IMR-90 (cell line): ENCODE measurements around the gene PRKAG2. TPM values are rescaled to one million over a fixed set of nuclear protein-coding genes. Genes with fewer than 3 reads are reported as not detected.

ENCODE experiments used
- ATAC-seq: fragments of 200-7000 bp; cut with Tn5 transposase; 2 replicates; pipeline ENCODE4 v1.9.1; 2020; ENCODE audit warnings: low read depth, mild to moderate bottlenecking, moderate library complexity
- BruUV-seq: library from RNA; stranded (reverse); fragments of 400-500 nt; replicated peaks from 2 replicates; lab custom pipeline; 2021; lab: Mats Ljungman, UMichigan
- CTCF ChIA-PET: fragments of 300-600 bp; formaldehyde crosslinking; extraction: SDS; loops from one replicate; lab custom pipeline; 2021; ENCODE audit warnings: antibody characterized with exemption; lab: Yijun Ruan, JAX
- POLR2A ChIA-PET: fragments of 300-600 bp; sonication (Branson Sonifier 250); formaldehyde crosslinking; loops from one replicate; lab custom pipeline; 2022; ENCODE audit warnings: antibody characterized with exemption; ENCODE audit not compliant: unreplicated experiment; lab: Charles Lee
- DNase-seq: peaks from one replicate; pipeline ENCODE4 v3.0.0; 2013
- H2AFZ ChIP-seq: replicated peaks from 2 replicates; pipeline ENCODE3; 2013; ENCODE audit warnings: low read length, mild to moderate bottlenecking; ENCODE audit not compliant: poor library complexity
- H2AK5ac ChIP-seq: 2 replicates; pipeline ENCODE4 v1.6.1; 2013; ENCODE audit warnings: low read depth, low read length, inconsistent platforms
- H2AK9ac ChIP-seq: replicated peaks from 2 replicates; pipeline ENCODE3; 2013; ENCODE audit warnings: mild to moderate bottlenecking, low read depth, low read length, moderate library complexity; ENCODE audit not compliant: poor library complexity
- H2BK120ac ChIP-seq: 2 replicates; pipeline ENCODE4 v1.6.1; 2013; ENCODE audit warnings: low read depth, low read length, inconsistent platforms
- H2BK15ac ChIP-seq: 3 replicates; pipeline ENCODE4 v1.6.1; 2013; ENCODE audit warnings: low read depth, low read length, inconsistent platforms
- H2BK20ac ChIP-seq: 2 replicates; pipeline ENCODE4 v1.6.1; 2013; ENCODE audit warnings: low read depth, mild to moderate bottlenecking, inconsistent platforms, low read length, moderate library complexity
- H2BK5ac ChIP-seq: 2 replicates; pipeline ENCODE4 v1.6.1; 2013; ENCODE audit warnings: mild to moderate bottlenecking, low read depth, low read length, inconsistent platforms; ENCODE audit not compliant: poor library complexity, severe bottlenecking
- H3K14ac ChIP-seq: replicated peaks from 2 replicates; pipeline ENCODE4 v1.6.1; 2013; ENCODE audit warnings: low read depth, low read length, inconsistent platforms
- H3K18ac ChIP-seq: 2 replicates; pipeline ENCODE4 v1.6.1; 2013; ENCODE audit warnings: low read depth, low read length, control low read depth
- H3K23ac ChIP-seq: 2 replicates; pipeline ENCODE4 v1.6.1; 2013; ENCODE audit warnings: low read depth, low read length, inconsistent platforms
- H3K27ac ChIP-seq: 2 replicates; pipeline ENCODE4 v1.5.1; 2013; ENCODE audit warnings: mild to moderate bottlenecking, control low read depth, low read length; ENCODE audit not compliant: insufficient read depth
- H3K27me3 ChIP-seq: 2 replicates; pipeline ENCODE4 v1.6.1; 2013; ENCODE audit warnings: low read length; ENCODE audit not compliant: control insufficient read depth, insufficient read depth
- H3K36me3 ChIP-seq: 2 replicates; pipeline ENCODE4 v1.6.1; 2013; ENCODE audit warnings: low read length, mixed read lengths; ENCODE audit not compliant: control insufficient read depth, insufficient read depth
- H3K4ac ChIP-seq: 2 replicates; pipeline ENCODE4 v1.6.1; 2013; ENCODE audit warnings: low read depth, low read length, inconsistent platforms
- H3K4me1 ChIP-seq: 2 replicates; pipeline ENCODE4 v1.6.1; 2013; ENCODE audit warnings: low read length, mixed read lengths; ENCODE audit not compliant: control insufficient read depth, insufficient read depth
- H3K4me2 ChIP-seq: 2 replicates; pipeline ENCODE4 v1.6.1; 2013; ENCODE audit warnings: low read depth, mild to moderate bottlenecking, control low read depth, low read length, moderate library complexity
- H3K4me3 ChIP-seq: 2 replicates; pipeline ENCODE4 v1.5.1; 2013; ENCODE audit warnings: low read depth, mild to moderate bottlenecking, control low read depth, low read length, moderate library complexity; ENCODE audit not compliant: insufficient read depth
- H3K56ac ChIP-seq: 2 replicates; pipeline ENCODE4 v1.6.1; 2013; ENCODE audit warnings: low read length, inconsistent platforms; ENCODE audit not compliant: insufficient read depth; ENCODE audit errors: extremely low read depth
- H3K79me1 ChIP-seq, 2 experiments: 2 replicates each; pipeline ENCODE4 v1.6.1; 2013; ENCODE audit warnings: low read length in 2 of 2, inconsistent platforms in 1 of 2, low read depth in 1 of 2
- H3K9ac ChIP-seq: 2 replicates; pipeline ENCODE4 v1.6.1; 2013; ENCODE audit warnings: low read depth, low read length, control low read depth
- H3K9me1 ChIP-seq: 2 replicates; pipeline ENCODE4 v1.6.1; 2013; ENCODE audit warnings: low read length, inconsistent platforms; ENCODE audit not compliant: insufficient read depth
- H3K9me3 ChIP-seq: 2 replicates; pipeline ENCODE4 v1.6.1; 2013; ENCODE audit warnings: low read length; ENCODE audit not compliant: control insufficient read depth, insufficient read depth
- H4K20me1 ChIP-seq: 2 replicates; pipeline ENCODE4 v1.6.1; 2013; ENCODE audit warnings: low read length, inconsistent platforms; ENCODE audit not compliant: insufficient read depth
- H4K5ac ChIP-seq: 2 replicates; pipeline ENCODE4 v1.6.1; 2013; ENCODE audit warnings: mild to moderate bottlenecking, low read depth, low read length, control low read depth
- H4K8ac ChIP-seq, 2 experiments: 2 replicates each; pipeline ENCODE4 v1.6.1; 2013; ENCODE audit warnings: low read depth in 2 of 2, low read length in 2 of 2, control low read depth in 1 of 2, inconsistent platforms in 1 of 2
- H4K91ac ChIP-seq: 2 replicates; pipeline ENCODE4 v1.6.1; 2013; ENCODE audit warnings: low read depth, low read length, inconsistent platforms; ENCODE audit not compliant: insufficient read depth
- CEBPB ChIP-seq: IDR thresholded peaks from 2 replicates; pipeline ENCODE4 v1.6.1; 2012; ENCODE audit warnings: low read depth, low read length, improper control_type of control experiment
- CHD1 ChIP-seq: IDR thresholded peaks from 2 replicates; pipeline ENCODE4 v1.6.1; 2012; ENCODE audit warnings: low read depth, low read length, improper control_type of control experiment
- MAZ ChIP-seq: IDR thresholded peaks from 2 replicates; pipeline ENCODE4 v1.6.1; 2012; ENCODE audit warnings: low read depth, mild to moderate bottlenecking, low read length, improper control_type of control experiment, moderate library complexity, borderline replicate concordance
- NFE2L2 ChIP-seq: fragments of 150-350 bp; IDR thresholded peaks from 2 replicates; pipeline ENCODE4 v1.6.1; 2016; ENCODE audit warnings: low read depth, mild to moderate bottlenecking, low read length
- RAD21 ChIP-seq: IDR thresholded peaks from 2 replicates; pipeline ENCODE4 v1.6.1; 2012; ENCODE audit warnings: low read length, improper control_type of control experiment
- RCOR1 ChIP-seq: IDR thresholded peaks from 2 replicates; pipeline ENCODE4 v1.6.1; 2012; ENCODE audit warnings: mild to moderate bottlenecking, low read length, improper control_type of control experiment; ENCODE audit not compliant: insufficient replicate concordance
- RFX5 ChIP-seq: IDR thresholded peaks from 2 replicates; pipeline ENCODE4 v1.8.0; 2012; ENCODE audit warnings: low read depth, mild to moderate bottlenecking, low read length, moderate library complexity
- WGBS, 2 experiments: methylation state at CpG; one replicate each; pipeline versions ENCODE4 v1.1.5 to v1.1.7; 2013; ENCODE audit warnings: missing lambda C conversion rate in 2 of 2; ENCODE audit not compliant: insufficient read length in 1 of 2; ENCODE audit errors: extremely low coverage in 2 of 2; 5-methylcytosine and 5-hydroxymethylcytosine counted together
- dilution Hi-C: fragments of 300-500 bp; cut with HindIII; formaldehyde crosslinking; loops from one replicate; pipeline ENCODE4 v1.14.3; 2018; ENCODE audit warnings: low sequenced_read_pairs; ENCODE audit not compliant: unreplicated experiment
- in situ Hi-C: fragments of 300-500 bp; cut with MboI; formaldehyde crosslinking; loops from 3 replicates; pipeline ENCODE4 v1.14.3; 2019; ENCODE audit warnings: low sequenced_read_pairs, inconsistent platforms, mixed read lengths
- intact Hi-C: fragments of 100-400 bp; cut with micrococcal nuclease; formaldehyde crosslinking; loops from 2 replicates; pipeline ENCODE4 v1.10.0; 2022
- polyA plus RNA-seq, 3 experiments: library from polyadenylated mRNA; depleted of rRNA; stranded (reverse); fragments of >200 nt; gene quantifications; 2 replicates each; pipeline ENCODE4 v1.2.3, GENCODE V29; 2012; ENCODE audit warnings: low replicate concordance in 1 of 3
- total RNA-seq: library from RNA; depleted of rRNA; stranded (reverse); fragments of >200 nt; gene quantifications from 2 replicates; pipeline ENCODE4 v1.2.3, GENCODE V29; 2012
- TF ChIP-seq, protein P1 (sequence below): fragments of 150-350 bp; IDR thresholded peaks from 2 replicates; pipeline ENCODE4 v1.6.1; 2017; ENCODE audit warnings: mild to moderate bottlenecking, antibody characterized with exemption, low read length, low read depth
- TF ChIP-seq, protein P2 (sequence below): fragments of 150-350 bp; IDR thresholded peaks from 2 replicates; pipeline ENCODE4 v1.6.1; 2016; ENCODE audit warnings: low read depth, mild to moderate bottlenecking, low read length, moderate library complexity, borderline replicate concordance

Gene PRKAG2
- total and polyA plus RNA-seq, 2 of the 4 experiments (the other 2 are of a cell fraction): 15.4 to 21.6 TPM

DNA sequence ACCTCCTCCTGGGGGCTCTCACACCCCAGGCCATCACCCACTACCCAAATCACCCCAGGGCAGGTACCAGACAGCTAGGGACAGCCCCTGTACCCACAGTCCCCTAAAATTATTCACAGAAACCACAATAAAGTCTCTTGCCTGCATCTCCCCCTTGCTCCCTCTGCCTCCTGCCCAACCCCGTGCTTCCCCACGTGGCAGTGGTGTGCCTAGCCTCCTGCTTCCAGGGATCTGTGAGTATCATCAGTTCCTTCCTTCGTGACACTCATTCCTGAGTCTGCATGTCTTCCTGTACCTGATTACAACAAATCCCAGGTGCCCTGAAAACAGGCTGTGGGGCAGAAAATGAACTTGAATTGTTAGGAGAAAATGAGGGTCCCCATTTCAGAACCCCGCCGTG lies 61.5 kb downstream of the PRKAG2 start:
- H3K27ac ChIP-seq: no peak overlapping the region
- no peak overlapping the region for H2BK120ac ChIP-seq
- peaks cover 71% of the 10 kb centered on the region for H3K27me3 ChIP-seq
- no peak overlapping the region for H3K23ac ChIP-seq
- H2AK5ac ChIP-seq: no peak overlapping the region
- no peak overlapping the region for H2BK5ac ChIP-seq
- no peaks in the 10 kb centered on the region for H3K79me1 ChIP-seq
- H2BK20ac ChIP-seq: no peak overlapping the region
- H3K4ac ChIP-seq: no peak overlapping the region
- no peak for ATAC-seq
- no peak overlapping the region for H3K18ac ChIP-seq
- ChIA-PET CTCF (no interaction called here), POLR2A (interaction anchor here (0.6 kb wide), 1 partner anchor 15 kb away, joined by 4 read pairs; no protein-coding TSS in a partner anchor)
- no peak overlapping the region for H3K14ac ChIP-seq
- H3K4me2 ChIP-seq: no peak overlapping the region
- no peak overlapping the region for H2AFZ ChIP-seq
- no peaks in the 10 kb centered on the region for H3K36me3 ChIP-seq
- H4K8ac ChIP-seq: no peak overlapping the region
- H3K4me3 ChIP-seq: no peak overlapping the region
- intact Hi-C loops: no loop called here
- H2AK9ac ChIP-seq: no peak overlapping the region
- no peaks in the 10 kb centered on the region for H4K20me1 ChIP-seq
- no peak overlapping the region for H3K9ac ChIP-seq
- H3K9me3 ChIP-seq: no peaks in the 10 kb centered on the region
- DNase-seq: no peak
- no TSS peak for BruUV-seq
- 46% methylated on average over 2 of the region's 5 CpGs; no CpG with 5 or more reads in 1 of the 2 experiments for WGBS, 2 experiments
- no peak overlapping the region for H4K5ac ChIP-seq
- in situ Hi-C loops: no loop called here
- no peaks in the 10 kb centered on the region for H3K9me1 ChIP-seq
- H3K56ac ChIP-seq: no peak overlapping the region
- H2BK15ac ChIP-seq: no peak overlapping the region
- H3K4me1 ChIP-seq: no peaks in the 10 kb centered on the region
- no peak overlapping the region for H4K91ac ChIP-seq
- TF ChIP-seq RCOR1 (no peak), RAD21 (no peak), CEBPB (no peak), CHD1 (no peak), NFE2L2 (no peak), MAZ (no peak), RFX5 (no peak)
- TF ChIP-seq, protein P1, sequence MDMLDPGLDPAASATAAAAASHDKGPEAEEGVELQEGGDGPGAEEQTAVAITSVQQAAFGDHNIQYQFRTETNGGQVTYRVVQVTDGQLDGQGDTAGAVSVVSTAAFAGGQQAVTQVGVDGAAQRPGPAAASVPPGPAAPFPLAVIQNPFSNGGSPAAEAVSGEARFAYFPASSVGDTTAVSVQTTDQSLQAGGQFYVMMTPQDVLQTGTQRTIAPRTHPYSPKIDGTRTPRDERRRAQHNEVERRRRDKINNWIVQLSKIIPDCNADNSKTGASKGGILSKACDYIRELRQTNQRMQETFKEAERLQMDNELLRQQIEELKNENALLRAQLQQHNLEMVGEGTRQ: no peak
- TF ChIP-seq, protein P2, sequence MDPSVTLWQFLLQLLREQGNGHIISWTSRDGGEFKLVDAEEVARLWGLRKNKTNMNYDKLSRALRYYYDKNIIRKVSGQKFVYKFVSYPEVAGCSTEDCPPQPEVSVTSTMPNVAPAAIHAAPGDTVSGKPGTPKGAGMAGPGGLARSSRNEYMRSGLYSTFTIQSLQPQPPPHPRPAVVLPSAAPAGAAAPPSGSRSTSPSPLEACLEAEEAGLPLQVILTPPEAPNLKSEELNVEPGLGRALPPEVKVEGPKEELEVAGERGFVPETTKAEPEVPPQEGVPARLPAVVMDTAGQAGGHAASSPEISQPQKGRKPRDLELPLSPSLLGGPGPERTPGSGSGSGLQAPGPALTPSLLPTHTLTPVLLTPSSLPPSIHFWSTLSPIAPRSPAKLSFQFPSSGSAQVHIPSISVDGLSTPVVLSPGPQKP: no peak
- dilution Hi-C loops: no loop called here
